GM18861 (cell line): ENCODE results near the gene CAPN7.

Source experiments
- ATAC-seq: cut with Tn5 transposase; IDR thresholded peaks from one replicate; pipeline ENCODE4 v1.9.1; 2021; ENCODE audit not compliant: unreplicated experiment

Gene CAPN7

DNA sequence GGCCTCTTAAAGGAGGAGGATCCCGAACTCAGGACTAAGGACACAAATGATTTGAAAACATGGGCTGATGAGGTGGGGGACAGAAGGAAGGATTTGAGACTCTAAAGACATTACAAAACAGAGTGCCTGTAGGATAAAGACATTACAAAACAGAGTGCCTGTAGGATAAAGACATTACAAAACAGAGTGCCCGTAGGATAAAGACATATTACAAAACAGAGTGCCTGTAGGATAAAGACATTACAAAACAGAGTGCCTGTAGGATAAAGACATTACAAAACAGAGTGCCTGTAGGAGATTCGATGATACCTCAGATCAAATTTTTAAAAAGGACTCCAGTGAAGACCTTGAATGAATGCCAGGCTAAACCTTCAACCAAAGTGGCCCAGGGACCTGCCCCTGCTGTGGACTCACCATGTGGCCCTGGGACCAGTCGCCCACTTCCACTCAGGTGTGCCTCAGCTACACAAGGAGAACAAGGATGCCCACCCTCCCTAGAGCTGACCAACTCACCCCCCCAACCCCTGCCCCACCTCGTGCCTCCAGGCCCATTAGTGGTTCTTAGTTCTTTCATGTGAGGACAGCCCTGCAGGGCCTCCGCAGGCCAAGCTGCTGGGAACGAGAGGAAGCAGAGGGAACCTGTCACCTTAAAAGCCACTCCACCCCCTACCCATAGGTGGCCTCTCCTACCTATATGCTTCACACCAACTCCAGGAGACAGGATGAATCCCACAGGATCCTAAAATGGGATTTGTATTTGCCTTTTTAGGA lies 66.6 kb downstream of the CAPN7 start:
- no peak for ATAC-seq

DNA sequence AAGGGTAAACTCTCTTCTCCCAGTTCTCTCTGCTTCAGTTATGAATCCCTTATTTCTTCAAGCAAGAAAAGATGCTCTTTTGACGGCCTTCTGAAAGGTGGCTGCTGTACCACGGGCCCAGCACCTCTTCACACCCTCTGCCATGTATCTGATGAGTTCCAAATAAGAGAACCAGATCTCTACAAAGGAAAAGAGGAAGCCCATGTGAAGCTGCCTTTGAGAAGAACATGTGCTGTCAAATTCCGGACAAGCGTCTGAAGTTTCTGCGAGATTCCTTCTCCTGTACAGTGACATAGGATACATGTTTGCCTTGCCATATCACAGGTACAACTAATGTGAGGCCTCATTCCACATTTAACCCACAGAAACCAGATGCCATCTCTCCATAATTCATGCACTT lies 67.2 kb downstream of the CAPN7 start:
- no peak for ATAC-seq

GRCh38 chr3:15276028-15276724 lies 70.1 kb downstream of the CAPN7 start:
- ATAC-seq = no peak

DNA sequence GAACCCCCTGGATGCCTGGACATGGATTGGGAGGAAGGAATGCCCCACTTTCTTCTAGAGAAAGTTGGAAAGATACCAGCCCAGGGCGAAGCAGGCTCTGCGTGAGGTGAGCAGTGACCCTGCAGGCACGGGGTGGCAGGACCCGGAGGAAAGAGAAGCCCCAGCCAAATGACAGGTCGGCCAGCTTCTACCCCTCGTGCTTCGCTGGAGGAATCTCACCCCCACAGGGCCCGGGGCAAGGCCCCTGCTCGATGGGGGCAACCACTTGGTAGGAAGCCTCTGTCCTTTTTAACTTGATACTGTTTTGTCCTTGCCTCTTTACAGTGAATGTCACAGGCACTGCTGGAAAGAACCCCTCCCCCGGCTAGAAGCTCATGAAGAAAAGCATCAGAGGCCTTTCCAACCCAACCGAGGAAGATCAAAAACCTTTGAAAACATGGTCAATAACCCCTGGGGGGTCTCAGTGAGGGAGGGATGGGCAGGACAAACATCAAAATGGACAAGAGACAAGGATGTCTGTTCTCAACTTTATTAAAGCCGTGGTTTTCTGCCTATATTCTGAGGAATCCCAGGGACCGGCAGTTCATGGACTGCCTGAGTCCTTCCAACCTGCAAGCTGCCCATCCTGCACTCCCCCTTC lies 71.9 kb downstream of the CAPN7 start:
- no peak for ATAC-seq

DNA sequence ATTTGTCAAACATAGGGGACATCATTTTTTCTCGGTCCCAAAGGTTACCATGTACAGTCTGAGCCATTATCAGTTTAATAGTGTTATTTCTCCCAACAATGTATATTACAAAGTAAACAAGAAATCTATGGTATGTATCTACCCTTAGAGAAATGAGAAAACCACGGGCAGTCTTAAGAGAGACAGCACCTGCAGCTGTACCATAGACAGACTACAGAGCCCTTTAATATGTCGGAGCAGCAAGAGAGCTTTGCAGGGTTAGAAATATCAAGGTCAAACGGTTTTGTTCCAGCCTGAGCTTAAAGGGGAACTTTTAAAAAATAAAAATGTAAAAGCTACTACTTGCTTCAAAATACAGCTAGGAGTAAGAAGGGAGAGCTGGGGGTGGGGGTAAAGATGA lies 73.2 kb downstream of the CAPN7 start:
- no peak for ATAC-seq

DNA sequence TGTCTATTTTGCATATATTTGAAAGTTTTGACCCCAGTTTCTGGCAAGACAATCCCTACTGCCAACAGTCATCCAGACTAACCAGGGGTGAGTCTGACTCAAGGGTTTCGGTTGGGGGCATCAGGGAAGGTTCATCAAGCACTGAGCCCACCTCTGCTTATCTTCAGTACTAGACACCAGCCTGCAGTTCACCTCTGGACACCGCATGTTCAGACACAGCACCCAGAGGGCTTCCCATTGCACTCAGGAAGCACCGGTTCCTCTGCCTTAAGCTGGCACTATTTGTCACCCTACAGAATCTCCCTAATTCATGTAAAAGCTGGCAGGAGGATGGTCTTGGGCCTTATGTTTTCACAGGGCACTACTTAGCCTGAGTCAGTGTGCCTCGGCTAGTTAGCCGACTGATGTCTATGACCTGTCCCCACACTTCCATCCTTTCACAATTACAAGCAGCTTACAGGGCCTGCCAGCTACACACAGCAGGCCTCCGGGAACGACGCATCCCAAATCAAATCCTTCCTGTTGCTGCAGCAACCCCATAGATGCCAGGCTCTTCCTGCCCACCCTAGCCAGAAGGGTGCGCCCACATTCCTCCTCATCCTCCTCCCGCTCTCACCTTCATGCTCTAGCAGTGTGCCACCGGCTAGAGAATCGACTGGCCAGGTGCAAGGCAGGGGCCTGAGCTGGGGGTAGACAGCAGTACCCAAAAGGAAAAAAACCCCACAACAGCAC lies 73.8 kb downstream of the CAPN7 start:
- no peak for ATAC-seq

DNA sequence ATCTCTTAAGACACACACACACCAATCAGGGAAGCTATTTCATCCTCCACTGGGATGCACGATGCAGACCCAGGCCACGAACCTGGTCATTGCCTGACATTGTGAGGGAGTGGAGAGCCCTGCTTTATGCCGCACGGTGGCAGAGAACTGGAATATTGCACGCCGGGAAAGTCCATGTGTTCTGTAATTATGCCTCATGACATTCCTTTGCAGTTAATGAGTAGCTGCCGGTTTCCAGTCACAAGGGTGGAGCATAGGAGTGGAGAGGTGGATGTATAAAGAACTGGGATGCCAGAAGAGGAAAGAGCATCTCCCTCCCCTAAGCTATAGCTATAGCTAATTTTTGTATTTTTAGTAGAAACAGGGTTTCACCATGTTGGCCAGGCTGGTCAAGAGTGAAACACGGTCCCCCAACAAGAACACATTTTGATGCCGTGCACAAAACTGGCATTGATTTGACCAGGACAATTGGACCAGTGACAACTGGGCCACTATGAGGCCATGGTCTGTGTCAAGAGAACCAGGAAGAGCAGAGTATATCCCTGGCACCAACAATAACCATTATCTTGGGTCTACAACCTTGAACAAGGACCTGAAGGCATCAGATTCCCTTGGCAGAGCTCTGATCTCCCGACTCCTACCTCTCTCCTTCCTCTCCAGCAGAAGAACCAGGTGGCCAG lies 74.9 kb downstream of the CAPN7 start:
- ATAC-seq = no peak

GRCh38 chr3:15281817-15282216 lies 75.8 kb downstream of the CAPN7 start:
- ATAC-seq = no peak

GRCh38 chr3:15283702-15284101 lies 77.7 kb downstream of the CAPN7 start:
- ATAC-seq = no peak

DNA sequence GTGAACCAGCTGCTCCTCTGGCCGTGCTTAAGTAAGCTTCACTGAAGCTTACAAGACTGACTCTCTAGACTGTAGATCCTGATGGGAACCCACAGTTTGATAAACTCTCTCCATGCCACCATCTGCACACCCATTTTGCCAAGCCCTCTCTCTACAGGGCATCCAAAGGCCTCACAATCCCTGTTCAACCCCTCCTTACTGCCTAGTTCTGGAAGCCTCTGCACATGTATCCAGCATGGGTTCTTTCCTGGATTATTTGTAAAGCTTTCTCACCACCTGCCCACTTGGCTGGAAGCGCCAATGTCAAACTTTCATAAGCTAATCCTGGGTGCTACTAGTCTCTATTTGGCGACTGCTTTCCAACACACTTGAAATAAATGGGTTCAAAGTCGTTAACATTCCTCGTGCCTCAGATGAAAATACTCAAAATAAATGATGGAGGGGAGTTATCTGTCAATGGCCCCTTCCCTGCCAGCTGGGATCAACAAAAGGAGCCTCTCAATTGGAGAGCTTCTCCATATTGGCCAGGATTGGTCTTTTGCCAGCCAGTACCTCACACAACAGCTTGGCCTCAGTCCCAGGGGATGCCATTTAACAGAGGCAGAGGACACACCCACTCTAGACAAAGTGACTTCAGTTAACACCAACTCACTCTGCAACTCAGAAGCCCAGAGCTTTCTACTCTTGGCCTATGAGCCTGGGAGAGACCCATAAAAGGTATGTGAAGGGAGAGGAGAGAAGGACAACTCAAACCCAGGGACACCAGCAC lies 78.3 kb downstream of the CAPN7 start:
- ATAC-seq = no peak

DNA sequence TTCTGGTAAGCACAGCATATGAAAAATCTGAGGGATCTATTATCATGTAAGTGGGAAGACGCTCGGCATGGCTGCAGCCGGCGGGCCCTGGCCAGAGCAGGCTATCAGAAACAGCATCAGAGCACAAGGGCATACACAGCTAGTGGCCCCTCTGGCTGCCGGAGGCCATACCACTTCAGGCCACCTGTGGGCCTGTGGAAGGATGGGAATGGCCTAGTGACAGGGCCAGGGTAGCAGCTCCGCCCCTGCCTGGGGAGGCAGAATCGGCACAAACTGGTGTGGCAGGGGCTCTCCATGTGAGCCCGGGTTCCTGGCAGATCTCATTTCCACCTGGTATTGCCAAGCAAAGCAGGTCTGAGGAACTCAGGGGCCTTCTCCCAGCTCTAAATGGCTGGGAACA lies 80.0 kb downstream of the CAPN7 start:
- no peak for ATAC-seq

- ATAC-seq = no peak
These were observed 81.7 kb downstream of the CAPN7 start for GRCh38 chr3:15287565-15288330.

DNA sequence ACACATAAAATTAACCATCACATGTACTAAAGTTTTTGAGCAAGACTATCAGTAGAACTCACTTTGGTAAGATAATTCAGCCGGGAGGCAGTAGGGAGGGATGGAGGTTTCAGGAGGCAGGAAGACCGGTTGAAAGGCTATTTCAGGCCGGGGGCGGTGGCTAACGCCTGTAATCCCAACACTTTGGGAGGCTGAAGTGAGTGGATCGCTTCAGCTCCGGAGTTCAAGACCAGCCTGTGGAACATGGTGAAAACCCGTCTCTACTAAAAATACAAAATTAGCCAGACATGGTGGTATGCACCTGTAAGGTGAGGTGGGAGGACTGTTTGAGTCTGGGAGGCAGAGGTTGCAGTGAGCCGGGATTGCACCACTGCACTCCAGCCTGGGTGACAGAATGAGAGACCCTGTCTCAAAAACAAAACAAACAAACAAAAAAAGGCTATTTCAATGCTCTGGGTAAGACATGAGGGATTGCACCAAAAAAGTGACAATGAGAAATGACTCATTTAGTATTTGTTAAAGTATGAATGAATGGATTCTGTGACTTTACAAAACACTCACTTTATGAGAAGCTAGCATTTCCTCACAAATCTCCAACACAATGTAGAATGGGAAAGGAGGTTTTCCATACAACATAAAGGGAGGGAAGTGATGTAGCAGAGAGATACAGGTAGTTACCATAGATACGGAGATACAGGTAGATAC lies 82.4 kb downstream of the CAPN7 start:
- ATAC-seq = no peak

DNA sequence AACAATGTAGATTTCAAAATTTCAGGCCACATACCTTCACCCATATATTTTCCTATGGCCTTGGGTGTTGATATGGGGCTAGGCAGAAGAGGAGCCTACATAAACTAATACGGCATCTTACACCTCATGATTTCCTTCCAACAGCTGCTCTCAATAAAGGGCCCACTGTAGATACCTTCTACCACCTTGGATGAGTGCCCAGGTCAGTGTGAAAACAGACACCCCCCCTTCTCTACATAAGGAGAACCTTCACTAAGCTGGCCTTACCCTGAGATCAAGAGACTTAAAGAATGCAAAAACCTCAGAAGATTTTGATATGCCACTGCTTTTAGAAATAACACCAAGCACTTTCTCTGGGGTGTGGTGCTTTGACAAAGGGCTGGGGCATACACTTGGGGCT lies 83.6 kb downstream of the CAPN7 start:
- ATAC-seq = no peak

GRCh38 chr3:15290736-15291135 lies 84.7 kb downstream of the CAPN7 start:
- no peak for ATAC-seq

DNA sequence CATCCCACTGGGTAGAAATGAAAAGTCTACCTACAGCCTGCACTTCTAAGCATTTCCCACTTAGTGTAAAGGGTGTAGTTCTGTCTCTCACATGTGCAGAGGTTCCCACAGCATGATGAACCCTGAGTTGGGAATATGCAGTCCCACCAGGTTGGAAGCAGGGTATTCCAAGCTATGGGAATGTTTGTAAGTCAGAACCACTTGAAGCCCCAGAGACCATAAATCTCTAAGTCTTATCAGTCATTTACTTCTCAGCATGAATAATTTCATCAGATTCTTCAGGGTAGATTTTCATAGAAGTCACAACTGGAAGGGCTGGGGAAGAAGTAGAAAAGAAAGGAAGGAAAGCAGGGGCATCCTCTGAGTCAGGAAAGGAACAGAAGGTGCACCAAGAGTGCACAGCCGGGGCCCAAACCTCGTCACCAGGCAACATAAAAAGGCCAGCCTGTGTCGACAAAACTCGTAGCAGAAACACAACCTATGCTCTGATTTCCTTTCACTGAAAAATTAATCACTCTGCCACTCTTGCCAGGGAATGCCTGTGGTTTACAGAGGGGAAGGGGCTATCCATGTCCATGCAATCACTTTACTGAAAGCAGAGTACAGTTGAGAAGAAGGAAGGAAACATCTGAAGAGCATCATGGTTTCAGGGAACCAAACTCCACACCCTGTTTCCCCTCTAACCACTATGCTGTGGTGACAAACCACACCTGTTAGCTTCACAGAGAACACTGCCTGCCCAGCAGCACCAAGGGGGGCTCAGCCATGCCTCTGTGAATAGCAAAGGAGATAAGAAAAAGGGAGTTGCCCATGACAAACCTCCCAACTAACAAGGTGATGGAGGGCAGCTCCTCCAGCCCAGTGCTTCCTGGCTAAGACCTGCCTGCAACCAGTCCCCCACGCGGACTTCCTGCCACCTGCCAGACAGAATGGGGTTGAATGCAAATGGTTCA lies 85.8 kb downstream of the CAPN7 start:
- ATAC-seq = peak; percentile 81

GRCh38 chr3:15292765-15293522 lies 86.9 kb downstream of the CAPN7 start:
- no peak for ATAC-seq
